ENCODE data around the gene CDH8. TPM values are rescaled to one million over a fixed set of nuclear protein-coding genes. Genes with fewer than 3 reads are reported as not detected.

Gene CDH8
- total RNA-seq, 1 donor from 2014 or later, result 23.7 TPM

GRCh38 chr16:61653544-61653943 lies 382.7 kb downstream of the CDH8 start:
- H3K27ac Mint-ChIP-seq, result no peak overlapping the region
- Histone ChIP-seq H2AFZ (replicated peaks) (no peak overlapping the region), H3F3A (ENCODE audit: low read depth) (no peaks in the 10 kb centered on the region), H3K9ac (no peak overlapping the region), H3K4me2 (no peak overlapping the region), H3K4me1 (peaks cover 5% of the 10 kb centered on the region), H3K9me3 (ENCODE audit: low read depth) (no peaks in the 10 kb centered on the region), H3K79me2 (ENCODE audit: low read depth) (no peaks in the 10 kb centered on the region), H4K20me1 (ENCODE audit: low read depth) (no peaks in the 10 kb centered on the region), H3K36me3 (no peaks in the 10 kb centered on the region), H3K27ac (no peak overlapping the region), H3K27me3 (no peaks in the 10 kb centered on the region), H3K4me3 (no peak overlapping the region)
- no peaks in the 10 kb centered on the region for H3K36me3 Mint-ChIP-seq
- H3K9me3 Mint-ChIP-seq, result no peaks in the 10 kb centered on the region
- no peaks in the 10 kb centered on the region for H3K4me1 Mint-ChIP-seq
- no peaks in the 10 kb centered on the region for H3K27me3 Mint-ChIP-seq (ENCODE audit: insufficient read depth, low read depth)
- DNase-seq (ENCODE audit: low spot score), result no peak
- H3K4me3 Mint-ChIP-seq, result no peak overlapping the region
- TF ChIP-seq CTCF (IDR thresholded peaks at IDR 0.05) (no peak), EZH2phosphoT487 (IDR thresholded peaks at IDR 0.05) (no peak), EZH2 (IDR thresholded peaks at IDR 0.05) (no peak)

- H3K4me2 ChIP-seq, result no peak overlapping the region
- H3K27me3 Mint-ChIP-seq (ENCODE audit: insufficient read depth, low read depth), result no peaks in the 10 kb centered on the region
- no peaks in the 10 kb centered on the region for H3K4me1 Mint-ChIP-seq
Observed at GRCh38 chr16:61645561-61645960, 390.7 kb downstream of the CDH8 start.

GRCh38 chr16:61644736-61645135 lies 391.5 kb downstream of the CDH8 start:
- peaks cover 4% of the 10 kb centered on the region for H3K4me1 ChIP-seq
- no peak overlapping the region for H3K27ac Mint-ChIP-seq
- H4K20me1 ChIP-seq (ENCODE audit: low read depth), result no peaks in the 10 kb centered on the region
- H3K27me3 ChIP-seq, result no peaks in the 10 kb centered on the region
- H3K27ac ChIP-seq, result no peak overlapping the region
- H3K4me3 ChIP-seq, result no peak overlapping the region
- no peak overlapping the region for H3K9ac ChIP-seq
- H2AFZ ChIP-seq (replicated peaks), result no peak overlapping the region
- TF ChIP-seq EZH2phosphoT487 (IDR thresholded peaks at IDR 0.05) (no peak), CTCF (IDR thresholded peaks at IDR 0.05) (no peak), EZH2 (IDR thresholded peaks at IDR 0.05) (no peak)
- no peaks in the 10 kb centered on the region for H3K9me3 ChIP-seq (ENCODE audit: low read depth)
- no peaks in the 10 kb centered on the region for H3K36me3 ChIP-seq
- no peaks in the 10 kb centered on the region for H3K36me3 Mint-ChIP-seq
- H3K4me1 Mint-ChIP-seq, result no peaks in the 10 kb centered on the region
- no peaks in the 10 kb centered on the region for H3K79me2 ChIP-seq (ENCODE audit: low read depth)
- no peak overlapping the region for H3K4me3 Mint-ChIP-seq
- H3K9me3 Mint-ChIP-seq, result no peaks in the 10 kb centered on the region
- DNase-seq (ENCODE audit: low spot score), result no peak
- H3K27me3 Mint-ChIP-seq (ENCODE audit: insufficient read depth, low read depth), result no peaks in the 10 kb centered on the region
- H3K4me2 ChIP-seq, result no peak overlapping the region
- no peaks in the 10 kb centered on the region for H3F3A ChIP-seq (ENCODE audit: low read depth)

More at GRCh38 chr16:61645561-61645960, 390.7 kb downstream of the CDH8 start:
- Histone ChIP-seq H3K79me2 (ENCODE audit: low read depth) (no peaks in the 10 kb centered on the region), H2AFZ (replicated peaks) (no peak overlapping the region), H4K20me1 (ENCODE audit: low read depth) (no peaks in the 10 kb centered on the region), H3K4me3 (no peak overlapping the region), H3K27ac (no peak overlapping the region), H3K36me3 (no peaks in the 10 kb centered on the region), H3F3A (ENCODE audit: low read depth) (no peaks in the 10 kb centered on the region), H3K9ac (no peak overlapping the region), H3K4me1 (peaks cover 5% of the 10 kb centered on the region), H3K9me3 (ENCODE audit: low read depth) (no peaks in the 10 kb centered on the region), H3K27me3 (no peaks in the 10 kb centered on the region)
- no peak for DNase-seq (ENCODE audit: low spot score)
- H3K9me3 Mint-ChIP-seq, result no peaks in the 10 kb centered on the region
- TF ChIP-seq CTCF (IDR thresholded peaks at IDR 0.05) (no peak), EZH2 (IDR thresholded peaks at IDR 0.05) (no peak), EZH2phosphoT487 (IDR thresholded peaks at IDR 0.05) (no peak)
- no peaks in the 10 kb centered on the region for H3K36me3 Mint-ChIP-seq
- no peak overlapping the region for H3K4me3 Mint-ChIP-seq
- no peak overlapping the region for H3K27ac Mint-ChIP-seq

Data from neural progenitor cell (in vitro differentiated cells).